GF-D8 (cell line): Measurements from ENCODE around the gene HDAC1.
"Not testable (repeated sequence)": the region's sequence is repeated elsewhere in the genome, so short reads cannot be mapped to it uniquely, and the experiment has no call there.

Experiments used
- DNase-seq: peaks from one replicate; lab custom pipeline; 2025; lab: John Stamatoyannopoulos, UW

Gene HDAC1

GRCh38 chr1:32274646-32275340, 17.1 kb upstream of the HDAC1 start:
- DNase-seq, result no peak

GRCh38 chr1:32275424-32275823, 16.5 kb upstream of the HDAC1 start:
- DNase-seq, result no peak

- DNase-seq, result no peak
Measured at GRCh38 chr1:32276032-32276782, 15.7 kb upstream of the HDAC1 start.

GRCh38 chr1:32284777-32285176, 7.1 kb upstream of the HDAC1 start:
- DNase-seq, result not testable (repeated sequence)

GRCh38 chr1:32285658-32286057, 6.2 kb upstream of the HDAC1 start:
- no peak for DNase-seq

GRCh38 chr1:32286763-32287162, 5.1 kb upstream of the HDAC1 start:
- DNase-seq, result no peak

- DNase-seq, result no peak
Measured at GRCh38 chr1:32289256-32289655, 2.6 kb upstream of the HDAC1 start.

- DNase-seq, result no peak
Measured at GRCh38 chr1:32291145-32291707, 657 bp upstream of the HDAC1 start.

GRCh38 chr1:32298211-32298610, 6.3 kb downstream of the HDAC1 start:
- not testable (repeated sequence) for DNase-seq

GRCh38 chr1:32299327-32299726, 7.4 kb downstream of the HDAC1 start:
- no peak for DNase-seq

- DNase-seq, result no peak
Measured at GRCh38 chr1:32303358-32303757, 11.5 kb downstream of the HDAC1 start.

- DNase-seq, result no peak
Measured at GRCh38 chr1:32303997-32304622, 12.2 kb downstream of the HDAC1 start.

- DNase-seq, result no peak
Measured at GRCh38 chr1:32305310-32305709, 13.4 kb downstream of the HDAC1 start.

GRCh38 chr1:32307324-32307723, 15.4 kb downstream of the HDAC1 start:
- no peak for DNase-seq

- DNase-seq, result no peak
Measured at GRCh38 chr1:32309960-32310359, 18.1 kb downstream of the HDAC1 start.

GRCh38 chr1:32311709-32312393, 20.0 kb downstream of the HDAC1 start:
- no peak for DNase-seq

GRCh38 chr1:32316903-32317277, 25.0 kb downstream of the HDAC1 start:
- no peak for DNase-seq

- DNase-seq, result no peak
Measured at GRCh38 chr1:32318127-32318869, 26.4 kb downstream of the HDAC1 start.

- DNase-seq, result no peak
Measured at GRCh38 chr1:32321712-32322291, 29.9 kb downstream of the HDAC1 start.

- no peak for DNase-seq
Measured at GRCh38 chr1:32327204-32327603, 35.3 kb downstream of the HDAC1 start.

- DNase-seq, result no peak
Measured at GRCh38 chr1:32329931-32330466, 38.1 kb downstream of the HDAC1 start.
